ENCODE data around the gene CD47.

CD47 gene

DNA sequence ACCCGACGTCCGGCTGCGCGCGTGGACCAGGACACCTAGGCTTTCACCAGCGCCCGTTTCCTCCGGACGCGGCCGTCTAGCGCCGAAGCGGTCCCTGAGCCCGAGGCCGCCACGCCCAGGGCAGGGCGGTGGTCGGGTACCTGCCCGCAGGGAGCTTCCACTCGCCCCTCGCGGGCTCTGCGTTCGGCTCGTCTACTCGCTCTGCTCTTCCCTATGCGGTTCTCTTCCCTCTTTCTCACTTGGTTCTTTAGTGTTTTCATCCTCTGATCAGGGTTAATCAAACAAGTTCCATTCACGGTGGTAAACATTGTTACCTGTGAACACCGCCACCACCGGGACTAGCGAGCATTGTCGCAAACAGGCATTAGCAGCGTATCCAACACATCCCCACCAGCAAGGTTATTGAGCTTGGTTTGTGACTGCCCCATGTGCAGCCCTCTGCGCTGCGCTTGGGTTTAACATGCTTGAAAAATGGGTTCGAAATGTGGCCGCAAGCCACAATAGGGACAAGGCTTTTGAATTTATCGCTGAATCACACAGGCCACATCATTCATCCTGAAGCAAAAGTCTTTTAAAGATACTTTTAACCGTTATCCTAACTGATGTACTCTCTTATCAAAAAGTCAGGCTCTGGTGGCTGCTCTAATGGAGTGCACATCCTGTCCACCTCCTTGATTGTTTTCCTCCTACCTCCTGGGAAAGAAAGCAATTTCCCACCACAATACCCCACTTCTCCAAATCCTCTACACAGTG, 843 bp upstream of the CD47 start:
- DNase-seq (ENCODE audit: low read depth) = no peak

DNA sequence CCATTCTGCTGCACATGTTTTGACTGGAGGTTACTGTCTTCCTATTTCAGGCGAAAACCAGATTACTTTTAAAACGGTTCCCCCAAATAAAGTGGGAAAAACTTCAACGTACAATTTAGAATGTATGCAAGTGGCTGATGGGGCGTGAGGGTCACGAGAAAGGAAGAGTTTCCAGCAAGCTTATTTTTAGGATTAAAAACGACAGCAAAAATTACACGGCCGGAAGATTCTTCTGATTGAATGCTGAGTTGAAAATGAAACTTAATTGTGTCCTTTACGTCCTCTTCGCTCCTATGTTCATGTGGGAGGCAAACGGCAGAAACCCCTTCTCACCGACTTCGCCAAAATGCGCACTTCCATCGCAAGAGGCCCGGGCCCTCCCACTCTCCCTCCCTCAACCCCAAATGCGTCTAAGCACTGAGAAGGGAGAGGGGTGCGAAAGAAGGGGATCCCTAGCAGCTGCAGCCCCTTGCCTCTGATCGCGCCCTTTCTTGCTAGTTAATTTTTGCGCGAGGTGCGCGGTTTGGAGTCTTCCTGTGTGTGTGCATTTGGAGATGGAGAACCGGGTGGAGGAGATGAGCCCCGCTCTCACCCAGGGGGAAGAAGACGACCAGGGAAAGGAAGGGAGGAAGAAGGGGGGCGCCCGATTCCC, 656 bp downstream of the CD47 start:
- DNase-seq (ENCODE audit: low read depth) = no peak

DNA sequence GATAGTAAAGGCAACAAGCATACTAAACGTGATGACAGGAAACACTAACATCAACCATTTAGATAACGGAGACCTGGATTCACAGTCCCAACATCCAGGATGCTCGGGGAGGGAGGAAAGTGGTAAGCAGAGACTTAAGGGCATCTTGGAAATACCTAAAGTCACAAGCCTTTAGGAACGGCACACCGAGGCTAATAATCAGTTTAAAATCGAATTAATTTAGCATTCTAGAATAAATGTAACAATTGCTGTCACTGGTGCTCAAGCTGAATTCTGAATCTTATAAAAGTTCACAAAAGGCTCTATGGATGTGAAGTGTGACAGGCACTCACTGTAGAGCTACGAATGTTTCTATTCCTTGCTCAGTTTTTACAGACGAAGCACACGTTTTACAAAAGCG, 1.3 kb downstream of the CD47 start:
- DNase-seq (ENCODE audit: low read depth) = no peak

DNA sequence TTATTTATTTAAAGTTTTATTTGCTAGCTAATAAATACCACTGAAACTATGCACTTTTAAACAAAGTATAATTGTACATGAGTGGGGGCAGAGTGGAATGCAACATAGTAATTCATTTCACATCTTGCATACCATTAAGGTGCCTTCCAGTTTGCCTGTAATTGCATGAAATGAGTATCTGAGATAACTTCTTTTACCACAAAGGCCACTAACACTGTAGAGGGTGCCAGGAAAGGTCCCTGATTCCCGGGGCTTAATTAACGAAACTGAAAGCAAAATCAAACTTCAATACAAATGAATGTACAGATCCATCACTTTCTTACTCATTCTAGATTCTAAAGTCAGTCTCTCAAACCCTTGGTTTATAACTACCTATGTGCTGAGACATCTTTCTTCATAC, 2.1 kb downstream of the CD47 start:
- no peak for DNase-seq (ENCODE audit: low read depth)

DNA sequence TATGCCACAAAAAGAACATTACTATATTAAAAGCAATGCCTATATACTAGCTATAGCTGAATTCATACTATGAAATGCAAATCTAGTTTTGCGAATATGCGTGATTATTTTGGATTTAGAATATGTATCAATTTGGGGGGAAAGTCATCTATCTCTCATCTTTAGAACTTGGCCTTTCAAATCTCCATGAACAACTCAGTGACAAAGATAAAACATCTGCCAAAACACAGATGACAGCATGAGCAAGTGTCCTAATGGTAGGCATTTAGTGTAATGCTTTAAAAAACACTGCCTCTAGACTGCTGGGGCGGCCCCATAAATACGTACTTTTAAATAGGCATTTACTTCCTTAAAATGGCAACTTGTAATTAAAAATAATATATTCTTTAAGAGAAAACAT, 2.7 kb downstream of the CD47 start:
- DNase-seq (ENCODE audit: low read depth) = no peak

DNA sequence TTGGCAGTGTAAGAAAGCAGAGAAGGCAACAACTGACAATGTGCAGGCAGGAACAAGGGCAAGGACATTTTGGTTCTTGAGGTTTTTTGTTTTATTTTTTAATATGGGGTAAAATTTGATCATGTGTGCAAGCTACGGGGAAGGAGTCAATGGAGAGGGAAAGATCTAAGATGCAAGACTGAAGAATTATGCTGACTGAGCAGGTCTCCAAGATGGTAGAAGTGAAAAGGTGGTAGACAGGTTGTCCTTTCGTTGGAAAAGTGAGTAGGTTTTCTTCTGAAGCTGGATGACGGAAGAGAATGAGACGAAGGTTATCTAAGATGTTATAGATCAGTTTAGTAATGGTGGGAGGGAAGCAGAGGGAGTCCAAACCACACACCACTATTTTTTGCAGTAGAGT, 4.2 kb downstream of the CD47 start:
- DNase-seq (ENCODE audit: low read depth) = no peak

DNA sequence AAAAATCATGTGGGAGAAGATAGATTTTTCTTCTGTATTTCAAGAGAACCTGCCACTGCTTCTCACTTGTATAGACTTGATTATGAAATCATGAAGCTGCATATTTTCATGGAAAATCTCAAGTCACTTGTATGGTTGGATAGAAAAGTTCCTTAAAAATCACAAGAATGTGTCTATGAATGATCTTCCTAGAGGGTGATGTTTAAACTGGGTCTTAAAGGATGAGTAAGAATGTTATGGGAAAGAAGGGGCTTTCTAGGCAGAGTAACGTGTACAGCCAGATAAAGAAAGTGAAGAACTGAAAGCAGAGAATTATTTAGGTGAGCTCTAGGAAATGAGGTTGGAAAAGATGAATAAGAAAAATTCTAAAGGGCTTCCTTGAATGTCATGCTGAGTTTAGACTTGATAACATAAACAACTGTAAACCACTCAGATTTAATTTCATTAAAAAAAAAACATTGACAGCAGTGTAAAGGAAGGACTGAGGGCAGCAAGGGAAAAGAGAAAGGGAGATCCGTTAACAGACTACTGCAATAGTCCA, 5.0 kb downstream of the CD47 start:
- no peak for DNase-seq (ENCODE audit: low read depth)

DNA sequence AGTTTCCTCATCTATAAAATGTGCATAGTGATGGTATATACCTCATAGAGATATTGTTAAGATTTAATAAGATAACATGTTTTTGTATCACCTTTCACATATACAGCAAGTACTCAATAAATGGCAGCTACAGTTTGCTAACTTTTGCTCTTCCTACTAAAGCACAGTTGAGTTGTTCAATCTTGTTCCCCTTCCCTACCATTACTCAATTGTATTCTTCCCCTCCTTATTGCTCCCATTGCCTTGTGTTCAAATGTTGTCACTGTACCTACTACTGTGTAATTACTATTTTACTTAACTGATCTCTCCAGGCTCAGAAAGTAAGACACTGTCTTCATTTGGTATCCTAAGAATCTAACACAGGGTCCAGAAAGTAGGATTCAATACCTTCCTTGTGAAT, 5.5 kb downstream of the CD47 start:
- DNase-seq (ENCODE audit: low read depth) = no peak

DNA sequence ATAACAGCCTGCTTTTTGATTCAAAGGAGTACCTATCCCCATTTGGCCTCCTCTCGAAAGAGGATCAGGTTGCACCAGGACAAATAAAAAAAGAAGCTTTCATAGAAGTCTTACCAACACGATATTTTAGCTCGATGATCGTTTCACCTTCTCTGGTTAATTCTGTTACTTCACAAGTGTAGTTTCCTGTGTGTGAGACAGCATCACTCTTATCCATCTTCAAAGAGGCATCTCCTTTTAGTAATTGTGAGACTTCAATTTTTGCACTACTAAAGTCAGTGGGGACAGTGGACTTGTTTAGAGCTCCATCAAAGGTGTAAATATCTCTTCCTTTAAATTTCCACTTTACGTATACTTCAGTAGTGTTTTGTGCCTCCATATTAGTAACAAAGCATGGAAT, 11.0 kb downstream of the CD47 start:
- DNase-seq (ENCODE audit: low read depth) = no peak

DNA sequence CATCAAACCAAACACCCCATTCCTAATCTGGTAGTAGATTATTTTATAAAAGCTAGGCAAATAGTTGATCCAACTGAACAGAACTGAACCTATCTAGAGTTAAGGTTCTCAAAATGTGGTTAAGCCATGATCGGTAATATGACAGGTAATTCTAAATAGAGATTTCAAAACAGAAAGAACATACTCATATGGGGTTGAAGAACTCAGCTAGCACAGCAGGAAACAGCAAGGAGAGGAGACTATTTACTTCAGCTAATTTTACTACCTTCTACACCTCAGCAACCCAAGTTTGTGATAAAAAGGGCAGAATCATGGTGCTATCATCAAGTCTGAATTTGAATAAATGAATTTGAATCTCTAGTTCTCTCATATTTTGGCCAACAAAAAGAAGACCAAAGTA, 11.8 kb downstream of the CD47 start:
- DNase-seq (ENCODE audit: low read depth) = no peak

DNA sequence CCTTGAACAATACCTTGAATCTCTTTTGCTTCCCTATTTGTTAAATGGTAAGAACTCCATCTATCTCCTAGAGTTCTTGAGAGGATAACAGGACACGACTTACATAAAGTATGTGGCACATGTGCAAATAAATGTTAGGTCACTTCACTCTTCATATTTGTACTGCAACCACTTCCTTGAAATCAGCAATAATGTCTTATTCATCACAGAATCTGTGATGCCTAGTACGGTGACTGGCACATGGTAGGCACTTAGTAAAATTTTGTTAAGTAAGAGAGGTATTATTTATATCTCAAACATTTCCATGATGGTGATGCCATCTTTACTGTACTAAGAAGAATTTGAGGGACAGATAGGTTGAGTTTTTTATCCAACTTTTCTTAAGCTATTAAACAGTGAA, 14.3 kb downstream of the CD47 start:
- DNase-seq (ENCODE audit: low read depth) = no peak

DNA sequence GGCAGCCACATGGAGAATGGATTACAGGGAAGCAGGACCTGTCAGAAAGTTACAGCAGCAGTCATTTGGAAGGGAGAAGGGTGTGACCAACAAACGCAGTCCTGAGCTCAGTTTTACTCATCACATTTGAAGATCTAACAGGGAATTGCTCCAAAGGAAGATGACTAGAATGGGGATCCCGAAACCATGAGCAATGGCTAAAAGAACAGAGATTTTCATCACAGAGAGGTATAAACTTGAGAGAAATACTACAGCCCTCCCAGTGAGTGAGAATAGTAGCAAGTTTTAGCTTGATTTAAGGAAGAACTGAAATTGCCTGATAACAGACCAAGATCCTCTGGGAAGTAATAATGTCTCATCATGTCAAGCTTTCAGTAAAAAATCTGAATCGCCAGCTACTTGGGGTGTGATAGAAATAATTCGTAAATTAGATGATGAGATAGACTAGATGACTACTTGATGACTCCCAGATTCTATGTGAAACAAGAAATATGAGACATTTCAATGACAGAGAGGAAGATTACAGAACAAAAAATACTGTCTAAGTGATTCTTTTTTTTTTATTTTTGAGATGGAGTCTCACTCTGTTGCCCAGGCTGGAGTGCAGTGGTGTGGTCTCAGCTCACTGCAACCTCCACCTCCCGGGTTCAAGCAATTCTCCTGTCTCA, 16.9 kb downstream of the CD47 start:
- DNase-seq (ENCODE audit: low read depth) = no peak

DNA sequence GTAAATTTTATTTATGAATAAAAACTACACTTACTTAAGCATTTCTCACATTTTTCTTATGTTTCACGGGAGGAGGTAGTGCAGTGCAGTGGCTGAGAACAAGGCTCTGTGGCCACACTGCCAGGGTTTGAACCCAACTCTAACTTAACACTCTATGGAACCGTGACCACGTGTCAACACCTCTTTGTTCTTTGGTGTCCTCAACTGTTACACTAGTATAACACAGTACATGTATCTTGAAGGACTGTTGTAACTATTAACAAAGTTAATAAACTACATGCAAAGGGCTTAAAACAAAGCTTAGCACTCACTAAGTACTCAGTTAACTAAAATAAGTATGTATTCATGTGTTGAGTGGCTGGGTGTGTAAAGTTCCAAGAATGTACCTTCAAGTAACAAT, 19.5 kb downstream of the CD47 start:
- no peak for DNase-seq (ENCODE audit: low read depth)

DNA sequence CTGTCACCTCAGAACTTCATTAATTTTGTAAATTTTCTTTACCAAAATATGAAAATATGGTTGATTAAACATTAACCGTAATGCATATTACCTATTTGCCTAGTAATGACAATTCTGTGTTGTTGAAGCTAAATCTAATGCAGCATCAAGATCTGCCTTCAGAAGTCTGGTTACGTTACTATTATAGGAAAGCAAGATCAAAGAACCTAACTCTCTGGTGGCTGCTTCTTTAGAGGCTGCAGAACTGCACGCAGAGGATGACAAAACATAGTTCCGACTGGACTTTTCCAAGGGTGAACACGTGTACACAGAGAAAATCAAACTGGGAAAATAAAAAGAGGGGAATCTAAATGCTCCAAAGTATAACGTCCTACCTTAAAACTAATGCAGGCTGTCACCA, 20.5 kb downstream of the CD47 start:
- DNase-seq (ENCODE audit: low read depth) = no peak

DNA sequence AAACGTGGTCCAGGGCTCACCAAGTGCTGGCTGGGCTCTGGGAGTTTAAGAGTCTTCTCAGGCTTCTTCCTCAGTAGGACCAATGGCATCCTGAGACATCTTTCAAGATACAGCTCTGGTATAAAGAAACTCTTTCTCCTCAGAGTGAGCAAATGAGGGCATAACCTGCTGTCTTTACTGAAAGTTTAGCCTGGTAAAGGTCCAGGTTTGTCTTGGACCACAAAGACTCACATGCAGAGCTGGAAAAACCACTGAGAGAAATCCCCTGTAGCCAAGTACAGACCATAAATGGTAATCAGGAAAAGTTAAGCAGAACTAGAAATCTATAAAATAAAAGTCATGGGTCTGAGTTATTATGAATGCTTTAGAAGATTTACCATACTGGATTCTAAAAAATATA, 23.1 kb downstream of the CD47 start:
- no peak for DNase-seq (ENCODE audit: low read depth)

DNA sequence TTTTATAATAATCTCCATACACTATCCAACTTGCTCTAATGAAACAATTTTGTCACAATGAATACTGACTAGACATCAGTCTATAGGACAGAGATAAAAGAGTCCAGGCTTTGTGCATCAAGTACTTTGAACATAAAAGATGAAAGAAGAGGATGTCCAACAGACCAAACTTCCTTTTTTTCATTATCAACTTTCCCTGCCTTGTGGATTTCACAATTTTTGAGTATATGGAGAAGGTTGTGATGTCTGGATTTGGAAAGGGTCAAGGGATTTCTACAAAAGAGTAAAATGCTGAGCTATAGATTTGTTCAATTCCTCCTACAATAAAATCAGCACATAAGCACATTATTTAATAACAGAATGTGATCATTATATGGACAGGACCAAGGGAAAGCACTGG, 25.7 kb downstream of the CD47 start:
- no peak for DNase-seq (ENCODE audit: low read depth)

DNA sequence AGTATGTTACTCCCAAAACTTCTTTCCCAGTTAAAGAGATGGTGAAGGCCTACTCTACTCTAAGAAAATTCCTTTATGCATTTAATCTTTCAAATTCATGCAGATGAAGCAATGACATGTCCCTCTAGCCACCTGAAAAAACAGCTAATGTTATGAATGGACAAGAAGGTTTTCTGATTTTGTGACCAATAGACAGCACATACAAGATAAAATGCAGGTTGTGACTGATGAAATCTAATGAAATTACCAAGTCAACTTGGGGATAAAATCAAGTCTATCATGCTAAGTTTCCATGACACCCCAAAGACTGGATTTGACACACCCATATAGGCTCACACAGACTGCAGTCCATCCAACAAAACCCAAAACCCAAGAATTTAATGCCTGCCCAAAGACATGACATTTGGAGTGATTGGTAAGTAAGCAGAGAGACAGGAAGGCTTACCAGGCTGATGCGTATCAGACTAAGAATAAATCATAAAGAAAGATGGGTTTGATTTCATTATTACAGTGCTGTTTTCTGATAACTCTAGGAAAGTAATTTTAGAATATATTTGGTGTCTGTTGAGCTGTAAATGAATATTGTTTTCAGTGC, 26.4 kb downstream of the CD47 start:
- DNase-seq (ENCODE audit: low read depth) = no peak

DNA sequence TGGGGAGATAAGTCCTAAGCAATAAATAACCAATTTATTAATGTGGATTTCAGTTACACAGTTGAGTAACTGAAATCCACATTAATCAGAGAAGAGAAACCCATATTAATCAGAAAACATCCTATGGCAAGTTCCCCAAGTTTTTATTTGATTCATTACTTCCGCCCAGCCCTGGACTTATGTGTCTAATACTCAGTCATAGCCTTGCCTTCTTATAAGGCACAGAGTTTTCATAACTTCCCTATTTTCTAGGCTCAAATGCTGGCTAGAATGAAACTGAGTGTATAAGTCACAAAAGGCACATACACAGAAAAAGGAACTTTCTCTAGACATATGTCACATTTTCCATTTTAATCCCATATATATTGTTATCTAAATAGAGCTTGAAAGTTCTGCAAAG, 28.8 kb downstream of the CD47 start:
- DNase-seq (ENCODE audit: low read depth) = no peak

DNA sequence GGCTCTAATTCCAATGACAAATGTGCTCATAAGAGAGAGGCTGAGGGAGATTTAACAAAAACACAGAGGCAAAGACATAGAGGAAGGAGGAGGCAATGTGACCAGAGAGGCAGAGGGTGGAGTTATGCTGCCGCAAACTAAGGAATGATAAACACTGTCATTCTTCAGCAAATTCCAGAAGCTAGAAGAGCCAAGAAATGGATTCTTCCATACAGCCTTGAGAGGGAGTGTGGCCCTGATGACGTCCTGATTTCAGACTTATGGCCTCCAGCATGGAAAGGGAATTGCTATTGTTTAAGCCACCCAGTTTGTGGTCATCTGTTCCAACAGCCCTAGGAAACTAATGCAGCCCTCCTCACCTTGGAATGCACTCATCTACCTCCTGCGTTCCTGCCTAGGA, 30.5 kb downstream of the CD47 start:
- DNase-seq (ENCODE audit: low read depth) = no peak

DNA sequence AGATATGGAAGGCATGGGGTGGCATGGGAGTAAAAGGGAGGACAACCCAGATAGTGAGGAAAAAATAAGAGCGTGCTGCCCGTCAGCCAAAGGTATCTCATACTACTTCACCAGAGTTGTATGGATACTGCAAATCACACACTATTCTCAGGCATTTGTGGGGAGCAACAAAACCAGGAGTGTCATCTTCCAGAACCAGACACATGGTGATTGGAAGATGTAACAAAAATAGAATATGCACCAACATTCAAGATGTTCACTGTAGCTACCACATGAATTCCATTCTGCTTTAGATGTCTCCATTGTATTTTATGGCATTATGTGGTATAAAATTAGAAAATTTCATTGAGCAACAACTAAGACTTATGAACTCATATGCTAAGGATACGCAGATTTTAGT, 34.9 kb downstream of the CD47 start:
- DNase-seq (ENCODE audit: low read depth) = no peak

DNA sequence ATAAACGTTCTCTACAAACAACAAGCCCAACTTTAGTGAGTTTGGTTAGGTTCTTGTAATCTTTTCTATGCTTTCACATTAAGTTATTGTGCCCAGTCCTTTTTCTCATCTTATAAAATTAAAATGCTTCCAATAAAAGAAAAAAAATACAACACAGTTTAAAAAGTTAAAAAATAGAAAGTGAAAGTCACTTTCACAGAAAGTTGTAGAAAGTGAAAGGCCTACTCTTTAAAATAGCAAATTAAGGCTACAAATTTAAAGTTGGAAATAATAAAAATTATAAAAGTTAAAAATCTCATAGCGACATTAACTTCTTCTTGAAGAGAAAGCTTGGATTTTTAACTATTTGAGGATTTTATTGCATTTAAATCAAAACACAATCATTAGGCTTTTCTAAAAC, 35.9 kb downstream of the CD47 start:
- no peak for DNase-seq (ENCODE audit: low read depth)

DNA sequence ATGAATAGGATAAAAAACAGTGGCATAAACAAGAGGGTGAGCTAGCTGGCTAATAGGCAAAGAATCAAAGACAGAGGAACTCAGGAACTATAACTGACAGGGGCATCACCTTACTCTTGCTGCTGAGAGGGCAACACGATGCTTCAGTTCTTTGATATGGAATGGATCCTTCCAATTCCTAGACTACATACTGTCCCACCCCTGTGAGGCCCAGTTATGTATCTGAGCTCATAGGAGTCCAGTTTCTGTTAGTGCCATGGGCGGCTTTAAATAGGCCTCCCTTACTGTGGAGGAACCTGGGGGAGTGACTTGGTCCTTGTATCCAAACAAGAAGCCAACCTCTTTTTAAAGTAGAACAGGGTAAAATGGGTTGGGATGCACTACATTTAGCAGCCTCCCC, 37.3 kb downstream of the CD47 start:
- no peak for DNase-seq (ENCODE audit: low read depth)

DNA sequence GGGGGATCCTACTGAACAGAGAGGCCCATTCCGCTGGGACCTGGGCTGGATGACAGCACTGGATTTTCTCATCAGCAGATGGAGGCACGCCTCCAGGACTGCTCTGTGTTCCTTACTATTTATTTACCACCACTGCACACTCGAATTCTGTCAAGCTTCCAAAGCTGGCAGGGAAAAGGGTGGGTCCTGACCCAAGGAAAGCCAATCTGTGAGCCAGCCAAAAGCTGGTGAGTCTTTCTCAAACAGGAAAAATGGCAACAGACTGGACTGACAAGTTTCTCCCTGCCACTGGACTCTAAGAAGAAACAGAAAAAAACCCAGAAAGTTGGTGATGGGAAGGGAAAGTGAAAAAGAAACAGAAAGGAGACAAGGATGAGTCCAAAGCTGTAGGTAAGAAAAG, 37.8 kb downstream of the CD47 start:
- no peak for DNase-seq (ENCODE audit: low read depth)
